Brain pericyte (primary cell): ENCODE results near the gene MGLL.
"Not testable (repeated sequence)": the region's sequence is repeated elsewhere in the genome, so short reads cannot be mapped to it uniquely, and the experiment has no call there.

Experiments used
- DNase-seq: peaks from one replicate; pipeline ENCODE4 v3.0.0-alpha.2; 2012; ENCODE audit warnings: low read depth, low spot score

Gene MGLL

DNA sequence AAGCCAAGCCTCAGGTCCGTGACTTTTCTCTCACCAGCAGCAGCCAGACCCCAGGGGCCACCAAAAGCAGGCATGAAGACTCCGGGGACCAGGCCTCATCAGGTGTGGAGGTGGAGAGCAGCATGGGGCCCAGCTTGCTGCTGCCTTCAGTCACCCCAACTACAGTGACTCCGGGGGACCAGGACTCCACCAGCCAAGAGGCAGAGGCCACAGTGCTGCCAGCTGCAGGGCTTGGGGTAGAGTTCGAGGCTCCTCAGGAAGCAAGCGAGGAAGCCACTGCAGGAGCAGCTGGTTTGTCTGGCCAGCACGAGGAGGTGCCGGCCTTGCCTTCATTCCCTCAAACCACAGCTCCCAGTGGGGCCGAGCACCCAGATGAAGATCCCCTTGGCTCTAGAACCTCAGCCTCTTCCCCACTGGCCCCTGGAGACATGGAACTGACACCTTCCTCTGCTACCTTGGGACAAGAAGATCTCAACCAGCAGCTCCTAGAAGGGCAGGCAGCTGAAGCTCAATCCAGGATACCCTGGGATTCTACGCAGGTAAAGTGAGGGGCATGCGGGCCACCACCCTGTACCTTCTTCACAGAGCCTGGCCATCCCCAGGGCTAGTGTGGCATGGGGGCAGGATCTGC, 161.6 kb downstream of the MGLL start:
- no peak for DNase-seq

DNA sequence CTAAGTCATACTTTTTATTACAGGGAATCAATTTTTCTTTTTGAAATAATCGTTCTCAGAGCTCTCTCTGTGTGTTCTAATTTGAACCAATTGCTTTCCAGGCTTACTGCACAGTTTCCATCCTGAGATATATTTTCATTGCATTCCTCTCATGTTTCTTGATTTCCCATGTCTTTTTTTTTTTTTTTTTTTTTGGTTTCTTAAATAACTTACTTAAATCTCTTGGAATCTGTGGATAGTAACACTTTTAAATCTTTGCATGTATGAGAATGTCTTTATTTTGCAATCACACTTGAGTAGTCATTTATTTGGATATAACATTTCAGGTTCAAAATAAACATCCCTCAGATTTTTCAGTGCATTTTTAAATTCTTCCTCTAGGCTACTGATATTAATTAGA, 164.1 kb downstream of the MGLL start:
- DNase-seq: no peak

DNA sequence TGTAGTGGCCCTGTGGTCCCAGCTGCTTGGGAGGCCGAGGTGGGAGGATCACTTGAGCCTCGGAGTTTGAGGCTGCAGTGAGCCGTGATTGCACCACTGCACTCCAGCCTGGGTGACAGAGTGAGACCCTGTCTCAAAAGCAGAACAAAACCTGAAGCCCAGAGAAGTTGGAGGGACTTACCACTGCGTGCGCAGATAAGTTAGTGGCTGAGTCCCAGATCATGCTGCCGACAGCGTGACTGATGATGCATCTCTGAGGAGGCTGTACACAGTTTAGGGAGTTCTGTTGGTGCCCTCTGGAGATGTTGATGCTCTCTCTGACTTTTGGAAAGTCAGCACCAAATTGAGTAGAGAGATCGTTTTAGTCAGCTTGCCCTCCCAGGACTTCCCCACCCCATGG, 165.4 kb downstream of the MGLL start:
- DNase-seq: no peak

DNA sequence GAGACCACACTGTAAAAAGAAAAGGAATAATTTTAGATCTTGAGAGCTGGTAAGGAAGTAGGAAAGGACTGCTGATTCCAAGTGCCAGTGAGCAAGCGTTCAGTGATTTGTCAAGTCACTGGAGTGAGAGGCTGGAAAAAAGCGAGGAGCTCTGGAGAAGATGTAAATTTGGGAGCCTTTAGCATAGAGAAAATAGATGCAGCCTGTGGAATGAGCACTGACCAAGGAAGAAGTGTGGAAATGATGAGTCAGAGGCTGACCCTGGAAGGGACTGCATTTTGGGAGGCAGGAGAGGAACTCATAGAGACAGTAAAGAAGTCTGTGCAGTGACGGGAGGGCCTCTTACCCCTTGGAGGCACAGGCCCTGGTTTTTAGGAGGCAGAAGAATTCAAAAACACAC, 166.7 kb downstream of the MGLL start:
- no peak for DNase-seq

DNA sequence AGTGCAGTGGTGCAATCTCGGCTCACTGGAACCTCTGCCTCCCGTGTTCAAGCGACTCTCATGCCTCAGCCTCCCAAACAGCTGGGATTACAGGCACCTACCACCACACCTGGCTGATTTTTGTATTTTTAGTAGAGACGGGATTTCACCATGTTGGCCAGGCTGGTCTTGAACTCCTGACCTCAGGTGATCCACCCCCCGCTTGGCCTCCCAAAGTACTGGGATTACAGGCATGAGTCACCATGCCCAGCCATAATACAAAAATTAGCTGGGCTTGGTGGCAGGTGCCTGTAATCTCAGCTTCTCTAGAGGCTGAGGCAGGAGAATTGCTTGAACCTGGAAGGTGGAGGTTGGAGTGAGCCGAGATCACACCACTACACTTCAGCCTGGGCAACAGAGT, 167.3 kb downstream of the MGLL start:
- not testable (repeated sequence) for DNase-seq

DNA sequence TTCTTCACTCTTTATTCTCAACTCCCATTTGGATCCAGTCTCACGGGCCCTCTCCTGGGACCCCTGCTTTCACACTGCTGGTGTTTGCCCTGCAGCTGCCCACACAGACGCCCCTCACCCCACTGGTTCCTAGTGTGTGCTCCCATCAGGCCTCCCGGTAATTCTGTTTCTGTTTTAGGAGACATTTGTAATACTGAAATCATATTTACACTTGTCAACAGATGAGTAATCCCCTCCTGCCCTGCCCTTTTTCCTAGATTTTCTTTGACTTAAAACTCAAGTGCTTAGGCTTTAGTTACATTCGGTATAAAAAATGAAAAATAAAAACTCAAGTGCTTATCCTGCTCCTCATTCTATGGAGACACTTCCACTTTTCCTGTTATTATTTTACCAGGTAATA, 167.9 kb downstream of the MGLL start:
- DNase-seq: no peak

DNA sequence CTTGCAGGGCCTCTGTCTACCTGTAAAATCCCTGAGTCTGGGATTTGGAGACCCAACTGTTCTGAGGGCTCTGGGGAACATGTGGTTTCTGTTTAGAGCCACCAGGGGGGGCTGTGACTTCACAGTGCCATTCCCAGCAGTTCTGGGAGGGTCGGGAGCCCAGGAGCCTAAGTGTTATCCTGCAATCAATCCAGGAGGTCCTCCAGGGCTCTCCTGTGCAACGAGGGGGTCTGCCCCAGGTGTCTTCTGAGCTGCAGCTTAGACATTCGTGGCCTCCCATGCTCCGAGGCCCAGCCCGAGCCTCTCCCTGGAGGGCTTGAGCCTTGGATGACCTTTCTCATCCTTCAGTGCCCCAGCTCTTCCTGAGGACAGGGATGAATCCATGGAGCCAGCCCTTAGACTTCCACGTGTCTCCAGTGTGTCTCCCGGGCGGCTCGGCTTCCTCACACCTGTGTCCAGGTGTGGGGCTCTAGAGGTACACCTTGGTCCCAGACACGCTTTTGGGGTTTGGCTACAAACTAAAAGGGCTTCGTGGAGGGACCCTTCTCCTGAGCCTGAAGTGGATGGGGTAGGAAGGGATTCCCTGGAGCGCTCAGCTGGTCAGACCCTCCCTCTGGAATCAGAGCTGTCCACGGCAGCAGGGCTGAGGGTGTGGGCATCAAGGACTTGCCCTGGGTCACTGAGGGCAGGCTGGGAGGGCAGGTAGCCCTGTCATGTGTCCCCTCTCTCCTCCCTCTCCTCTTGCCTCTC, 169.9 kb downstream of the MGLL start:
- DNase-seq: no peak

DNA sequence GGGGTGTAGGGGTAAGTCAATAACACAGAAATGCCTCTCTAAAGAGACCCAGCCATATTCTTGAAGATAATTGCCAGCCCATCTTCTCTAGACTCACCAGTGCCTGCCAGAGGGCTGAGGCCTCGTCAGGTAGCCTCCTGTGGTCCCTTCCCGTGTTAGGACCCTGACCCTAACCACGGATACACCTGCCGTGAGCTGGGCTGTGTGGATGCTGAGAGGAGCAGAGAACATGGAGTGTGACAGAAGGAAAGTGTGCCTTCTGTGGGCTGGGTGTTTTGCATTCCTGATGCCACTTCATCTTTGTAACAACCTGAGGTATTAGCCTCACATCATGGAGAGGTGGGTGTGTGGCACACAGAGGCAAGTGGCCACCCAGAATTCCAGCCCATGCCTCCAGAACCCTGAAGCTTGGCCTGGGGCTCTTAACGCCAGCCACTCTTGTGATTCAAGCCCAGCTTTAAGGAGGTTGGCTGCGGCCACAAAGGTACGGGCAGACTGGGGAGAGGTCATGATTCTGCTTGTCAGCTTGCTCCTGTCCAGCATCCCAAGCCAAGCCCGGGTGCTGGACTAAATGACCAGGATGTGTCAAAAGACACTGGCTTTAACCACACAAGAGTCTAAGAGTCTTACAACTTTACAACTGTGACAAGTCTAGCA, 170.7 kb downstream of the MGLL start:
- no peak for DNase-seq

DNA sequence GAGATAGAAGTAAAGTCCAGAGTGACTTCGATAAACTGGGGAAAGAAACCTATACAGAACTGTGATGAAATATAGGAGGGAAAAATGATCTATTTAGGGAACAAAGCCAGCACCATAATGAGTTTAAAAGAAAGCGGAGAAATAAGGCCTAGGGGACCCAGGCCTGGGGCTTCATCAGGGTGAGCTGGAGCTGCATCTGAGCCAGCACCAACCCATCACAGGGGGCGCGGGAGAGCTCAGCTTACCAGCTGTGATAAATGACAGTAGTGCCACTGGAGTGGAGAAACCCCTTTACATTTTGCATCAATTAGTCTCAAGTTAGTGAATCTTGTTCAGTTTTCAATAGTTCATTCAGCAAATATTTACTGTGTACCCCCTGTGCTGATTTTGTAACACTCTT, 172.1 kb downstream of the MGLL start:
- DNase-seq: no peak

DNA sequence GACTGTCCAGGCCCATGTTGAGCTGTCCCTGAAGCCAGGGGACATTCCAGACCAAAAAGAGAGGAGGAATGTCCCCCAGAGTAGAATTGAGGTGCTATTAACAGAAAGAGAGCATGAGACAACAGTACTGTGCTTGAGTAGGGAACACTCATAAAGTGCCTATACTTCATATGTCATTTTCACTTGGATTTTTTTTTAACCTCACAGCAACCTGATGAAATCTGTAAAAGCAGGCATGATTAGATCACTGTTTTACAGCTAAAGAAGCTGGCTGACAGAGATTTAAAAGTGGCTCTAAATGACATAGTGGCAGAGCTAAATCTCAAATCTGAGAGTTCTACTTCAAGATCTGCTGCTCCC, 174.5 kb downstream of the MGLL start:
- DNase-seq: no peak

DNA sequence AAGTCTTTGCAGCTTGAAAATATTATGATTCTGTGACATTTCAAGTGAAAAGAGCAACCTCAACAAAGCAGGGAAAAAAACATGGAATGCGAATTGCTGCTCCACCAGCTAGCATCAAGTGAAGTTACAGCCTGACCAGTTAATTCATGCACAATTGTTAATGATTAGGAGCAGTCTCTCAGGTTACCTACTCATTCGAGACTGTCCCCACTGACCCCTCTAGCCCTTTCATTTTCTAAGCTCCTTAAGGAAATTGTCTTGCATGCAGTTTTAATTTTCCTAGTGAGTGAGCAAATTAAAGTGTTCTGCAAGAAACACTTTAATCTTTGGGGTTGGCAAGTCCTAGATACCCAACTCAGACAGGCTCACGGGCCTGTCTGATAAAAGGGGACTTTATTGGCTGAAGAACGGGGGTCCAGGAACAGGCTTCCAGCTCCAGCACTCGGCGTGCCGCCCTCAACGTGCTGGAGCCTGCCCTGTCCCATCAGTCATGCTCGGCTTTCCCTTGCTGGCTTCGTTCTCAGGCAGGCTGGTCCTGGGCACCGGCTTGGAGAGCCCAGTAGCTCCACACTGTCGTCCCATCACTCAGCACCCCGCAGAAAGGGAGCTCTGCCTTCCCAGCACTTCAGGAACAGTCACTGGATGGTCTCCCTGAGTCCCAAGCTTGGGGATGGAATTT, 175.0 kb downstream of the MGLL start:
- DNase-seq: no peak

DNA sequence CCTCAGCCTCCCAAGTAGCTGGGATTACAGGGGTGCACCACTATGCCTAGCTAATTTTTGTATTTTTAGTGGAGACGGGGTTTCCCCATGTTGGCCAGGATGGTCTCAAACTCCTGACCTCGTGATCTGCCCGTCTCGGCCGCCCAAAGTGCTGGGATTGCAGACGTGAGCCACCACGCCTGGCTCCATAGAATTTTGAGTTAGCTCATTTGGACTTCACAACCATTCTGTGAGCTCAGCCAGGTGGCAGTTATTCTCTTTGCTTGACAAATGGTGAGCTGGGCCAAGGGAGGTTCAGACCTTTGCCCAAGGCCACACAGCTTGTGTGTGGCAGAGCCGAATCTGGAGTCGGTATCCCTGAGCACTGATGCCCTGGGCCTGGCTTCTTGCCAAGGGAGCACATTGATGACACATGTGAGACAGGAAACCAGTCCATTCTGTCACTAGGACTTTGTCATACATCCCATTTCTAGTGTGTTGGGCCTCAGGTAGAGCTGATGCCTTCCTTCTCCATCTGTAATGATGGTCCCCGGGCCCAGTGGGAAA, 175.7 kb downstream of the MGLL start:
- DNase-seq: no peak

DNA sequence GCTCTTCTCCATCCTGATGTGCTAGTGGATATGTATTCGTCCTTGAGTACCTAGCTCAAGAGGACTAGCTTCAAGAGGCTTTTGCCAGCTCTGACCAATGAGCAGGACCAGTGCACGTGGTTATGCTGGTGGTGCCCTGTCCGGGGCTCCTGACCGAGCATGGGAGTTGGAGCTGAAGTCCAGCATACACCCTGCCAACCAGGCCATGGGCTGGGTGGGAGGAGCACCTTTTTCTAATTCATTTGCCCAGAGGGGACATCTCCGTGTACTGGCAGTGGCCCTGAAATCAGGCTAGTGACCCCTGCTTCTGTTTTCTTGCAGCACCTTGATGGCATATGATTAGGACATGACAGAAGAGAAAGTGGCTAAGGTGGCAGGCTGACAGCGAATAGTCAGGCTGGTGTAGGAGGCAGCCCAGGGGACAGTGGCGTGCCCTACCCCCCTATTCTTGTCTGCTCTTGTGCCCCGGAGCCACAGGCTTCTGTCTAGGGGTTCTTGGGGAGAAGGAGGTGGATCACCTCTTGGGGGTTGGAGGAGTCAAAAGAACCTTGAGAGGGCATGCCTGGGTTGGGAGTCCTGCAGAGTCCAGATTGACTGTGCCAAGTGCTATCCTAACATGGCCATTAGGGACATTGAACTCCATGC, 176.8 kb downstream of the MGLL start:
- no peak for DNase-seq

DNA sequence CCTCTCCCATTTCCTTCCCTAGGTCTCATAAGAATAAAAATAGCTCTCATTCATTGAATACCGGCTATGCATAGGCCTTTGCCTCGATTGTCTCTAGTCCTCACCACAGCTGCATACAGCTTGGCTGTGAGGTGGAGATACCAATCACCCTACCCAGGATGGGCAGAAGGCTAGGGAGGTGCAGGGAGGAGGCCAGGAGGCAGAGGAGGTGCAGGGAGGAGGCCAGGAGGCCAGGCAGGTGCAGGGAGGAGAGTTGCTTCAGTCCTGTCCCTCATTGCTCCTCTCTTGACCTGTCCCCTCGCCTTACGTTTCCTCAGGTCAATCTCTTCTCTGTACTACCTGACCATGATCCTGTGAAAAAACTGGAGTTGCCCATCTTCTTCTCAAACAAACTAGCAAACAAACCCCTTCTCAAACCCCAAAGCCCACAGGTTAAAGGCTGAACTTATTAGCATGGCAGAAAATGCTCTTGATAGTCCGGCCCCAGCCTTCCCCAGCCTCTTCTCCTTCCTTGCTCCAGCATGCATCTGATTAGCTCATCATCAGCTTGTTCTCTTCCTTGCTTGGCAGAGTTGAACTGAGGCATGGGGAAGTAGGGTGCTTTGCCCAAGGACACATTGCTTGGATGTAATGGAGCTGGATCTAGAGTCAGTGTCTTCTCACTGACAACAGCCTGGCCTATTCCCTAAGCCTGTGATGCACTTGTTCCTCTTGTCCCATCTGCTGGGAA, 177.5 kb downstream of the MGLL start:
- DNase-seq: no peak

DNA sequence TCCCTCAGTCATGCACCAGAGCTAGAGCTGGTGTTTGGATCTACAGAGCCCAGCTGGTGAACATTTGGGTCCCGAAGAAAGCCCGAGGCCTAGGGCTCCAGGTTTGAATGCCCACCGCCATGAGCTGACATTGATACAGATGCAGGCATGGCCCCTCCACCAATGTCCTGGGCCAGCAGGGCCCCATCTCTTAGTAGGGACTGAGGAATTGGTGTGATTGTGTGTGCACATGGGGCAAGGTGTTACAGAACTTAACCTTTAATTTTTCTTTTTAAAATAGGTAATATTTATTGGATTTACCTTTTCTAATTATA, 182.3 kb downstream of the MGLL start:
- no peak for DNase-seq

DNA sequence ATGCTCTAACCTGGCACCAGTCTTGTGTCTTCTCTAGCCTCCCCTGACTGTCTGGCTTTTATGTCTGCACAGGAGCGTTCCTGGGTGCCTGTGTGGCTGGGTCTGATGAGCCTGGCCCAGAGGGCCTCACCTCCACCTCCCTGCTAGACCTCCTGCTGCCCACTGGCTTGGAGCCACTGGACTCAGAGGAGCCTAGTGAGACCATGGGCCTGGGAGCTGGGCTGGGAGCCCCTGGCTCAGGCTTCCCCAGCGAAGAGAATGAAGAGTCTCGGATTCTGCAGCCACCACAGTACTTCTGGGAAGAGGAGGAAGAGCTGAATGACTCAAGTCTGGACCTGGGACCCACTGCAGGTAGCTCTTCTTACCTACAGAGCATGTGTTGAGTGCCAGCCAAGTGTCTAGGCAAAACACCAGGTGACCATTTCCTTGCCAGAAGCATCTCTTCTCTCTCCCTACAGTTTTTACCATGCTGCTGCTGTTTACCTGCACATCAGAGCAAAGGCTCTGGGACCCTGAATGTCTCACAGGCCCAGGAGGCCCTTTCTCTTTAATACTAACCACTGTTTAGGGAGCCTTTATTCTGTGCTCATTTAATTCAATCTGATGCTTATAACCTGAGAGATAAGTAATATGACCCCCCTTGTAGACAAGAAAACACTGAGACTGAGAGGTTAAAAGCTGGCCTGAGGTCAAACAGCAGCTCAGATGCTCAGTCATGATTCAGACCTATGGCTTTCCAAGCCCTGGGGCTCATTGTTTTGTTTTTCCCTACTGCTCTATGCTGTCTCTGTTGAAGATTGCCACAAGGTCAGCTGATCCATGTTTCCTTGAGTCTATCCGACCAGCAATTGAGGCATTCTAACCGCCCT, 182.9 kb downstream of the MGLL start:
- DNase-seq: no peak
